Measurements from ENCODE around the gene ERG. TPM values are rescaled to one million over a fixed set of nuclear protein-coding genes. Genes with fewer than 3 reads are reported as not detected.
A peak's percentile ranks its signal among the peaks of the same experiment; 100 is the strongest.

Gene ERG
- total RNA-seq, 1 experiment from 2014 or later = 4.4 TPM

DNA sequence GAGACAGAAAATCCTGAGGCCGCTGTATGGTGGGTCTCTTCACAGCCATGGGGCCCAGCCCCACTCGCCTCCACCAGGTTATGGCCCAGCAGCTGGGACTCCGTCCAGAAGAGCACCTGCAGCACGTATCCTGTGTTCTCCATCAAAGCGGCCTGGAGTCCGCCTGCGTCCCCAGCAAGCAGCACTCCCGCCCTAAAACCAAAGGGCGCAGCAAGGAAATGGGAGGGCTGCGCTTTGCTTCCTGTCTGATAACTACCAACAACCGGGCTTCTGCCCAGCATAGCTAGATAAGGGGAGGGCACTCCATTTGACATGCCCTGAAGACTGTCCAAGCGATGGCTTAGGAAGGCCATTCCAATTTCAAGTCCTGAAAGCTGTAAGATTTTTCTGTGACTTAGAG lies 121.6 kb downstream of the ERG start:
- H3K9me3 ChIP-seq = no peaks in the 10 kb centered on the region; the same call in 1 of the 2 replicates
- DNase-seq = no peak
- no peaks in the 10 kb centered on the region; the same call in 1 of the 2 replicates for H3K36me3 ChIP-seq
- no peaks in the 10 kb centered on the region for H3K27me3 ChIP-seq
- no peak overlapping the region for H3K4me3 ChIP-seq

DNA sequence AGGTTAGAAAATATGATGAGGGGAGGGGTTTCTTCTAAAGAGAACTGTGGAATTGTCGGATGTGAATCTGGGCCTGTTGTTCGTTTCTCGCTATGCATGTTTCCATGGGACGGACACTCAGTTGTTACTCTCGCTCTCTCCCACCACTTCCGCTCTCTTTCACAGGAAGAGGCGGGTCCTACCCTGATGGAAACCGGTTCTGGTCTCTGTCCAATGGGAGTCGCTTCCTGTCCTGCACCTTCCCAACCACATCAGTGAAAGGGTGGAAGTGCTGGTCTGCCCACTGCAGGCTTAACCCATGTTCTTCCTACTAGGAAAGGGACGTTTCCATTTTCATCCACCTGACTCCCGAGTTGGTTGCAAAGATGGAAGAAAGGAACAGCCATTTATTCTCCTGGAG lies 122.0 kb downstream of the ERG start:
- Histone ChIP-seq H3K4me3 (no peak overlapping the region), H3K9me3 (no peaks in the 10 kb centered on the region; the same call in 1 of the 2 replicates), H3K27me3 (no peaks in the 10 kb centered on the region), H3K36me3 (no peaks in the 10 kb centered on the region)
- DNase-seq = no peak

DNA sequence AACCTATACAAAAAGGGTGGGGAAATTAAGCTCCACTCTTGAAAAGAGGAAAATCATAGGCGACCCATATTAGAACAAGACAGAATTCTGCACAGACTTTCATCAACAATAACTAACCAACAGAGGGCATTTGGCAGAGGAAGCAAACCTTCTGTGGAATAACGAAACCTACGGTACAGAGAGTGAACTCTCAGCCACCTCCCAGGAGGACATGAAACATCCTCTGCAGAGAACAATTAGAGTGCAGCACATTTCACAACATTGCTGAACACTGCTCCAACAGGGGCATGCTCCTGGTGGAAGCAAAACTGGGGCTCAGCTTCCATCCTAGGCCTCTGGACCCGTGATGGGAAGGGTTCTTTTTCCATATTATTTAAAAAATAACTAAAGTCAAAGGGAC lies 130.6 kb downstream of the ERG start:
- Histone ChIP-seq H3K9me3 (no peaks in the 10 kb centered on the region; the same call in 1 of the 2 replicates), H3K36me3 (no peaks in the 10 kb centered on the region), H3K27me3 (no peaks in the 10 kb centered on the region), H3K4me3 (no peak overlapping the region)
- DNase-seq = no peak

DNA sequence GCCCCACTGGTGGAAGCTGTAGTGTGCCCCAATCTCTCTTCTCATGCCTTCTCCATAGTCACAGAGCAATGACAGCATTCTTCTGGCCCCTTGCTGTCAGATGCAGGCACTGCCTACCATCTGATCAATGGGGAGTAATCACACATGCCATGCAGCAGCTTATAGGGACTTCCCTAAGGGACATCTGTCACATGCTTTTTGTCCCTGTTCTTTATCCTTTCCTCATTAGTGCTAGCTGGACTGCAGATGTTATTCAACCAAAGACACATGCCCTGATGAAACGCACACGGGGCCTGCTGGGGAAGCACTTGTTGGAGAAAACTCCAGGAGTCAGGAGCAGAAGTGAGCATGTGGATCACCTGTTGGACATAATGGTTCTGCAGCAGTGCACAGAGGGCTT lies 132.8 kb downstream of the ERG start:
- Histone ChIP-seq H3K9me3 (no peaks in the 10 kb centered on the region), H3K4me3 (no peak overlapping the region), H3K36me3 (no peaks in the 10 kb centered on the region), H3K27me3 (no peaks in the 10 kb centered on the region)
- no peak for DNase-seq

DNA sequence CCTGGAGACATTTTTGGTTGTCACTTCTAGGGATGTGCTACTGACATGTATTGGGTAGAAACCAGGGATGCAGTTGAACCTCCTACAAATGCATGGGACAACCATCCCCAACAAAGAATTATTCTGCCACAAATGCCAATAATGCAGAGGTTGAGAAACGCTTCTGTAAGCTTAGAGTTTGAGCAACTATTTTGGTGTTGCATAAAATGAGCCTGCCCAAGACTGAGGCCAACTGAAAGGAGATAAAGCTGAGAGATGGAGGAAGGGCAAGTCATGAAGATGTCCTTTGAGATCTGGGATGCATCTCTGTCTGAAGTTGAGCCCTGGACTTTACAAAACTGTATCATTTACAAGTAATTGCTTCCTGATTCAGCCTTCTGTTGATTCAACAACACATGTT lies 134.6 kb downstream of the ERG start:
- Histone ChIP-seq H3K4me3 (no peak overlapping the region), H3K36me3 (no peaks in the 10 kb centered on the region), H3K9me3 (no peaks in the 10 kb centered on the region), H3K27me3 (no peaks in the 10 kb centered on the region)
- DNase-seq = no peak

DNA sequence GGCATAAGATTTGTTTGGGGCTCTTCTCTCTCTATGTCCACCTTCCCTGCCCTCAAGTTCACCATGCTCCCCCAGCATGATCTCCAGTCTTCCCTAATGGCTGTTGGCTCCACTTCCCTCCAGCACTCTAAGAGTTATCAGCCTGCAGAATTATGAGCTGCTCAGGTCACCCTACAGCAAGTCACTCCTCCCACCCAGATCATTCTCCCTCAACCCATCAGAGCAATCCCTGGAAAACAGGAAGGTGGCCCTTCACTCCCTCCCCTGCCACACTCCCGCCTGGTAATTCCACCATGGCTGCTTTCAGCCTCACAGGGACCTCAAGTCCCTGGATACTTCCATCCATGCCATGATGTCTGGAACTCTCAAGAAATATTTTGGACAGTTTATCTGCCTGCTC lies 137.0 kb downstream of the ERG start:
- Histone ChIP-seq H3K27me3 (no peaks in the 10 kb centered on the region), H3K9me3 (no peaks in the 10 kb centered on the region), H3K36me3 (no peaks in the 10 kb centered on the region), H3K4me3 (no peak overlapping the region)
- DNase-seq = no peak

DNA sequence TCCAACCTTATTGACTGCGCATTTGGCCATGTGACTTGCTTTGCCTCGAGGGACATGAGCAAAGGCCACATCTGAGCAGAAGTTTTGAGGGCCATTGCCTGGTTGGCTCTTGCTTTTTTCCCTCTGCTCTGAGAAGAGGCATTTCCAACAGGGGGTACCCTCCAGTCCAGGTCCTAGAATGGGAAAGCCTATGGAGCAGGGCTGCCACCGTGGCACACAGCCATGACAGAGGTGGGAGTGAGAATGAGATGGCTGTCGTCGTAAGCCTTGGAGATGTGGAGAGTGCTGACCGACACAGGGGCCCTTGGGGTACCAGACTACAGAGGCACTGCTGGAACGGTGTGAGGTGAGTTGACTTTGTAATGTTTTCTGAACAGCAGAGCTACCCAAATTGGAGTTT lies 138.4 kb downstream of the ERG start:
- no peak for DNase-seq

DNA sequence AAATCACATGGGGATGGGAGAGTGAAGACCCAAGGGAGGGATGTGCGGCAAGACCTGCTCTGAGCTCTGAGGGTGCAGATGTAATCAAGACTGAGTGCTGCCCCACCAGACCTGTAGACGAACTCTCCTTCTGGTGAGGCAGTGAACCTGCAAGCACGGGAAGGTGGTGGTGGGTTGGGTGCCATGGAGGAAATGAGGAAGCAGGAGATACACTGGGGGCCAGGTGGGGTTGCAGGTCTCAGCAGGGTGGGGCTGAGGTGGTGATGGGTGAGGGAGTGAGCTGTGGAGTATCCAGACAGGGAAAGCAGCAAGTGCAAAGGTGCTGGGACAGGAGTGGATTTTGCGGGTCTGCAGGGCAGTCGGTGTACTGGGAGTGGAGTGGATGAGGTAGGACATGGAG lies 139.2 kb downstream of the ERG start:
- no peaks in the 10 kb centered on the region for H3K27me3 ChIP-seq
- H3K36me3 ChIP-seq = no peaks in the 10 kb centered on the region
- no peaks in the 10 kb centered on the region for H3K9me3 ChIP-seq
- no peak for DNase-seq
- no peak overlapping the region for H3K4me3 ChIP-seq

More for the DNA sequence above, 138.4 kb downstream of the ERG start:
- Histone ChIP-seq H3K4me3 (no peak overlapping the region), H3K36me3 (no peaks in the 10 kb centered on the region), H3K9me3 (no peaks in the 10 kb centered on the region), H3K27me3 (no peaks in the 10 kb centered on the region)

DNA sequence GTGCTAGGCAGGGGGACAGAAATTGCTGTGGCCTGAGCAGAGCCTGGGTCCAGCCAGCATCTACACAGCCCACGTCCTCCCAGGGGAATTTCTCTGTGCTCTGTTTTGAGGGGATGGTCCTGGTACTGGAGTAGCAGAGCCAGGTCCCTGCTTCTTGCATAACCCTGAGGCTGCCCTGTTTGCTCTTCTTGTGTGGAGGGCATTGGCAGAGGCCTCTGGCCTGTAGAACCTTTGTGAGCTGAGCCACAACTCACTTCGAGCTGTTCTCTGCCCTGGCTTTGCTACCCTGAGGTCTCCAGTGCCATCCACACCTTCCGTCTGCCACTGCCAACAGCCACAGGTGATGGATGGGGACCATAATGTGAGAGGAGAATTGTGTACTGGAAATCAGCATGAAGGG lies 139.6 kb downstream of the ERG start:
- Histone ChIP-seq H3K36me3 (no peaks in the 10 kb centered on the region), H3K9me3 (no peaks in the 10 kb centered on the region), H3K4me3 (no peak overlapping the region), H3K27me3 (no peaks in the 10 kb centered on the region)
- no peak for DNase-seq

DNA sequence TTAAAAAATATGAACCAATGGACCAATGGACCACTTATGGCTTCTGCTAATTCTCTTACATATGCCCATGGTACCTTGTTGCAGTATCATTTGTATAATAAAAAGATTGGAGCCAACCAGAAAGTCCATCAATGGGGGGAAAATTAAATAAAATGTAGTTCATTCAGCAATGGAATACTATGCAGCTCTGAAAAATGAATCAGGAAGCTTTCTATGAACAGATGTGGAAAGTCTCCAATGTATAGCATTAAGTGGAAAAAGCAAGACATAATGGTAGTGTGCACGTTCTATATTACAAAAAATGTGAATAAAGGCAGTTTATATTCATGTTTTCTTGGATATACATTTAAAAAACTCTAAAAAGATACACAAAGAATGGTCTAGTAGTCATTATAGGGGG lies 140.2 kb downstream of the ERG start:
- H3K4me3 ChIP-seq = no peak overlapping the region
- H3K36me3 ChIP-seq = no peaks in the 10 kb centered on the region
- no peak for DNase-seq
- H3K27me3 ChIP-seq = no peaks in the 10 kb centered on the region
- no peaks in the 10 kb centered on the region for H3K9me3 ChIP-seq

DNA sequence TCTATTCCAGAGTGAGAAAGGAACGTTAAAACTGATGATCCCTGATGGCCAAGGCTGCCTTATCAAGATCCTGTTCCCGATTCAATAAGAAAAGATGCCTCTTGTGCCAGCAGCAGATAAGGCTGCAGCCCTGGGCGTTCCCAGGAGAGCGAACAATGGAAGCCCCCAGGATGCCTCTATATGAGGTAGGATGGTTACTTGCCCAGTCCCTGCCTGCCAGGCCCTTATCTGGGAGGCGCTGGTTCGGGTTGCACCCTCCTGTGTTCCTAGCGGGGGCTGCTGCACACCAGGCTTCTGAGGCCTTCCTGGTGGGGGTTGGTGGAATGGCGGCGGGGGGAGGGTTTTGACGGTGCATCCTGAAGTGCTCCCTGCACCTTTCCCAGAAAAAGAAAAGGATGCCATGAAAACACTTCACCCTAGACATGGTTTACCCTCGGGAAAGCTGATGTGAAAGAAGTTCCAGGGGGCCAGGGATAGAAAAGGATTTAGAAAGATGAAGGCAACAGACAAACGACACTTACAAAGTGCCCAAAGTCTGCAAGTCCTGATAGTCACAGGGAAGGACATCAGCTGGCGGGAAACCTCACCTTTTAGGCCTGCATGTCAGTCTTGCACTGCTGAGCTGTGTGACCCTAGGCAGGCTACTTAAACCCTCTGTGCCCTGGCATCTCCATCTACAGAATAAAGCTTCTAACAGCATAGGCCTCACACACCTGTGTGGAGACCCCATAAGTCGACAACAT lies 141.2 kb downstream of the ERG start:
- Histone ChIP-seq H3K27me3 (no peaks in the 10 kb centered on the region), H3K4me3 (no peak overlapping the region), H3K36me3 (no peaks in the 10 kb centered on the region), H3K9me3 (no peaks in the 10 kb centered on the region)
- DNase-seq = no peak

DNA sequence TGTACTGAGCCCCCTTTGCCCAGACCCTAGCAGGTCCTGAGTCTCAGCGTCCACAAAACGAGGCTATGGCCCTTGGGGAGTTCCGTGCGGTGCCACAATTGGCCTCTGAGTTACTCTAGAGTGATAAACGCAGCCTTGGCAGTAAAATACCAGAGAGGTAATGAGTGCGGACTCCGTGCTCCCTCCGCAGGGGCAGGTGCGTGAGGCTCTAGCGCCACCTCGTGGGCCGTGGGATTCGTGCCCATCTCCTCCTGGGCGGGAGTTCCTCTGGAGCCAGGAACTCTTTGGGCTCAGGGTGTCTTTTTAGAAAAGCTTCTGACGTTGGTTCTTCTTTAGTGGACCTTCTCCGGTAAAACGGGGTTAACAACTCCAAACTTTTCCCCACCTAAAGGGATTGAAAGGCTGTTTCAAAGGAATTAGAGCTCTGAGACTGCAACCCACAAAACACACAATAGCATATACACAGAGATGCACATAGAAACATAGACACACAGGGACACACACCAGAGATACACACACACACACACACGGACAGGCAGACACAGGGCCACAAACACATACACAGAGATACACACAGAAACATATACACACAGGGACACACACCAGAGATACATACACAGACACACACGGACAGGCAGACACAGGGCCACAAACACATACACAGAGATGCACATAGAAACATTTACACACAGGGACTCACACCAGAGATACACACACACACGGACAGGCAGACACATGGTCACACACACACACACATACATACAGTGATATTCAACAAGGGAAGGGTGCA lies 142.1 kb downstream of the ERG start:
- H3K9me3 ChIP-seq = no peaks in the 10 kb centered on the region
- peak; percentile 70 for DNase-seq
- no peaks in the 10 kb centered on the region for H3K36me3 ChIP-seq
- H3K27me3 ChIP-seq = no peaks in the 10 kb centered on the region
- H3K4me3 ChIP-seq = no peak overlapping the region

DNA sequence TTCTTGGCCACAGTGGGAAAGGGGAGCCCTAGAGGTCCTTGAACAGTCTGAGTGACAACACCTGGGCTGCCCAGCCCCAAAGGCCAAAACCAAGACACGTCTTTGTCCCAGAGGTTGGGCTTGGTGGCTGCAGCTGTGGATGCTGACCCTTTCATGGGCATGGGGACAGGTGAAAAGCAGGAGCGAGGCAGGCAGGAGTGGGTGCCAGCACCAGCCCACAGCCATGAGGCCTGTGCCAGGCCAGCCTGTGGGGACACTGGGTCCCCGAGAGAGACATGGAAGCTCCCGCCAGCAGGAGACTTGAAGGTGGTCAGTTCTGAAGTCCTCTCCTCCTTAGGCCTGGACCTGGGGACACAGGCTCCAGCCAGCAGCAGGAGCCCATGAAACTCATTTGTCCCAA lies 142.9 kb downstream of the ERG start:
- Histone ChIP-seq H3K27me3 (no peaks in the 10 kb centered on the region), H3K4me3 (no peak overlapping the region), H3K9me3 (no peaks in the 10 kb centered on the region), H3K36me3 (no peaks in the 10 kb centered on the region)
- DNase-seq = no peak

DNA sequence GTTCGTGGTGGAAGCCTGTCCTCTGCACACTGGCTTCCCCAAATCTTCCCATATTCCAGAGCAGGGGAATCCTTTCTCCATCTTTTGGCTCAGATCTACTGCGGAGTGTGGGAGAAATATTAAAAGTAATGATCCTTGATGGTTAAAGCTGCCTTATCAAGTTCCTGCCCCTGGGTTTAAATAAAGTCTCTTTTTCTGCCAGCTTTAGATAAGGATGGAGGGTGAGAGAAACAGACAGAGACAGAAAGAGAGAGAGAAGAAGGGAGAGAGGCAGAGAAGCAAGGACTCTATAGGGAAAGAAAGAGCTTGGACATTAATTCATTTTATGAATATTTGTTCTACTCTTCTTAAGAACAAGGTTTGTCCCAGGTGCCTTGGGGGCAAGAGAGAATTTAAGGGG lies 143.5 kb downstream of the ERG start:
- no peaks in the 10 kb centered on the region for H3K36me3 ChIP-seq
- DNase-seq = no peak
- H3K9me3 ChIP-seq = no peaks in the 10 kb centered on the region
- H3K27me3 ChIP-seq = no peaks in the 10 kb centered on the region
- no peak overlapping the region for H3K4me3 ChIP-seq

DNA sequence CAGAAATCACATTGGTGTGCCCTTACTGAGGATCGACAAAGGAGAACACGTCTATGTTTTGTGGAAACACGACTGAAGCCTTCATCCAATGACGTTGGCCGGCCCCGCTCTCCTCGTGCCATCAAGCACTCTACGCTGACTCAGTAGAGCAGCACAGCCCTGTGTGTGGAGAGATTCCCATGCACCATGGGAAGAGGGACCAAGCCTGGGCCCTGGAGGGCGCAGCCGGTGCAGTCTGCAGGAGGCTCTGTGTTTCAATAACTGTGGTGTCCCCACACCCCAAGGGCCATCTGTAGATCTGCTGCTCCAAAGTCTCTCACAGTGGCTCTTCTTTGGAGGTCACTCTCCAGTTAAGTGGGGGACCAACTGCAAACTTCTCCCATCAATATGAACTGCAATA lies 144.0 kb downstream of the ERG start:
- Histone ChIP-seq H3K27me3 (no peaks in the 10 kb centered on the region), H3K36me3 (no peaks in the 10 kb centered on the region), H3K9me3 (no peaks in the 10 kb centered on the region), H3K4me3 (no peak overlapping the region)
- no peak for DNase-seq

DNA sequence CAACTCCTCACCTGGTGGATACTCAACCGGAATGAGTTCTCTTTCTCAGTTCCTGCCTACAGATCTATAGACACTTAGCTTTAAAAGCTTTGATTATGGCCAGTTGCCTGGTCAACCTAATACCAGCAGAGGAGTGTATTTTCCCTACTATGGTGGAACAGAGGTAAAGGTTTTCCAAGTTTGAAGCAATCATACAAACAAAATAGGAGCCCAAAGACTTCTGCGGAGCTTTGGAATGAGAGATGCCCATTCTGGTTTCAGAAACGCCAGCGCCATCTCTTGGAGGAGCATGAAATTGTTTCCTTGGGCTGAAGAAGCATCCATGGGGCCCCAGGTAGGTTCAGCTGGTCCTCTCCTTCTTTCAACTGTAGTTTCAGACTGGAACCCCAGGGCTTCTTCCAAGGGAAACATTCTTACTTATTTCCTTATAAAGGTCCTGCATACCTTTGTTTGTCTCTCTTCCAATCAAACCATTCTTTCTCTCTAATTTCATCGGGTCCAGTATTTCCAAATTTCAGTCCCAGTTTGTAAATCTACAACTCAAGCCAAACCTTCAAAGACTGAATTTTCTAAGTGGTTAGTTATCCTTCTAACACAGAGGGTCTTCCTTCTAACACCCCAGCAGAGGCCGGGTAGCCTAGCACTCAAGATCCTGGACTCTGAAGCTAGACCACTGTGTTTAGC lies 145.6 kb downstream of the ERG start:
- Histone ChIP-seq H3K27me3 (no peaks in the 10 kb centered on the region), H3K4me3 (no peak overlapping the region), H3K36me3 (no peaks in the 10 kb centered on the region), H3K9me3 (no peaks in the 10 kb centered on the region)
- DNase-seq = peak; percentile 47

DNA sequence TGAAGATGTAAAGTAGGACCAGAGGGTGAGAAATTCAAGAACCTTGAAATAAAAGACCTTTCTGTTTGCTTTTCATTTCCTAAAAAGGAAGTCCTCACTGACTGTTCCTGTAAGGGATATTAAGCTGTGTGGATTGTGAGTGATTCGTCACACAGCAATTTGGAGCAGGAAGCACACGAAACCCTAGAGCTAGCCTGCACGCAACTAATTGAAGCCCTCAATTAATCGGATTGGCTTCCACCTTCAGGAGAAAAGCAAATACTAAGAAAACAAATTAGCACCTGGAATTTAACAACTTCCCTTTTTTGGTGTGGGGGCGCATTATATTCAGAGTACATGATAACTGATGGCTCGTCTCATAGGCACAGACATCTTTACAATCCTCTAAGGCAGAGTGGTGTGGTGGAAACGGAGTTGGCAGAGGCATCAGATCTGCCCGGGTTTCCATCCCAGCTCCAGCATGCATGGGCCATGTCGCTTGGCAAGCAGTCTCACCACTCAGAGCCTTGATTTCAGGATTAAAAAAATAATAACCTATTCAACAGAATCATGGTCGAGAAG lies 146.2 kb downstream of the ERG start:
- DNase-seq = peak; percentile 54
- Histone ChIP-seq H3K27me3 (no peaks in the 10 kb centered on the region), H3K4me3 (no peak overlapping the region), H3K36me3 (no peaks in the 10 kb centered on the region), H3K9me3 (no peaks in the 10 kb centered on the region)
